ENCODE results near the gene CTU2. TPM values are rescaled to one million over a fixed set of nuclear protein-coding genes. Genes with fewer than 3 reads are reported as not detected.

The CTU2 gene
- total and polyA plus RNA-seq, 9 of the 15 experiments (the other 6 are each of a cell fraction or from before 2014, with no cell fraction given): 1.3 to 105 (median 23.2) TPM

DNA sequence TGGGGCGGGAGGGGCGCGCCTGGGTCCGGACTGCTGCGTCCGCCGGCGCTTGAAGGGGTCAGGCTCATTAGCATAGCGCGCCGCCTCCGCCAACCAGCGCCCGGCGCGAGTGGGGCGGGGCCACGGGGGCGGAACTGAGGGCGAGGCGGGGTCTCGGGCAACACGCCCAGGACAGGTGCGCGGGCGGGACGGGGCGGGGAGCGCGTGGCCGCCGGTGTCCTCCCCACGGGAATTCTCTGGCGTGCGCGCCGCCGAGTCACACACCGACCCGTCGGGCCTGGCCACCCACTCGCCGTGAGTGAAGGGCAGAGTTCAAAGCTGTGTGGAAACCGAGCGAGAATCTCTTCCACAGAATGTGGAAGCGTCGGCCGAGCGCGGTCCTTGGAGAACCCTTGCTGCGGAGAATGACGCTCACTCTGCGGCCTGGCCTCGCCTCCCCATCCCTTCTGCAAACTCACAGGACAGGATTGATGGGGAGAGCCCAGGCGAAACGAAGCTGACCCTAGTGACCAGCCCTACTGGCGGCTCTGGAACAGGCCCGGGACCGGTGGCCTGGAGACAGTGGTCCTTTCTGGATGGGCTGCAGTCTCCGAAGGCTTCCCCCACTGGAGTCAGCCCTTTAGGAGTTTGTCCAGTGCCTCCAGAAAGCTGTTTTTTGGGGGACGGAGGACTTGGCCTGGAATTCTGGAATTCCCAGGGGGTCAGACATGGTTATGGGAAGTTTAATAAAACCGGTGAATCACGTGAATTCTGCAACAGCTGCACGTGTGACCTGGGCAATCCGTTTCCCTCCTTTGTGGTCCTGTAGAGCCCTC is 19.7 kb upstream of the CTU2 start, which contains the start of gene SNAI3 (continued):
- TF ChIP-seq CREBBP (IDR thresholded peaks at IDR 0.05; ENCODE audit: low read depth, low read length) (no peak), MITF (IDR thresholded peaks at IDR 0.05) (no peak), MEF2D (tag; conservative IDR thresholded peaks at IDR 0.05; ENCODE audit: low read depth) (no peak)

DNA sequence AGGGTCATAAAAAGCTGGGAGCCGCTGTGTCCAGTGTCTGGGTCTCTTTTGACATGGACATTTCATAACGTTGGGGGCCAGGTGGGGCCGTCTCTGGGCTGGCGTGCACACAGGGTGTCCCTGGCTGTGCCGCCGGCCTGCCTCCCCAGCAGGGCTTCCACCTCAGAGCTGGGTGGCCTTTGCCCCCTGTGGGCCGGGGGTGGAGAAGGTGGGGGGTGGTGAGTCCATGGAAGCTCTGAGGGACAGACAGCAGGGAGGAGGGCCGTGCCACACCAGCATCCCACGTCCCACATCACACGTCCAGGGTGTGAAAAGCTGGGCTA is 19.1 kb upstream of the CTU2 start:
- POLR2A ChIA-PET: interaction anchor here (0.6 to 2.1 kb wide), 12 partner anchors 17 to 141 kb away, joined by 3 to 9 read pairs (median 4); partner anchors contain the start of gene ZC3H18
- 24% methylated on average over 10 of the region's 10 CpGs for WGBS (ENCODE audit: insufficient coverage, low coverage, missing lambda C conversion rate)
- ATAC-seq: no peak
- FAIRE-seq: peak; percentile 60
- Histone ChIP-seq H3K9me1 (ENCODE audit: control insufficient read depth, insufficient read depth, low read length) (no peaks in the 10 kb centered on the region), H3K9me3 (replicated peaks; ENCODE audit: control insufficient read depth, insufficient read depth, low read depth, low read length) (no peaks in the 10 kb centered on the region), H3K4me2 (ENCODE audit: insufficient read depth, low read length) (peak overlapping the region; percentile 75), H3K4me3 (no peak overlapping the region), H3K36me3 (ENCODE audit: control insufficient read depth, insufficient read depth, low read length) (no peaks in the 10 kb centered on the region), H3K27ac (ENCODE audit: extremely low read depth, low read depth, low read length) (peak overlapping the region; percentile 44; the same call in 1 of the 3 replicates), H2AFZ (ENCODE audit: low read depth, low read length) (peak overlapping the region; percentile 88; the same call in 1 of the 2 replicates), H3K4me1 (replicated peaks in 1 of 2; ENCODE audit: control insufficient read depth in 2 of 2, insufficient read depth in 2 of 2, low read length in 2 of 2) (peaks cover 43 to 75% of the 10 kb centered on the region in 2 experiments), H3K27me3 (ENCODE audit: control insufficient read depth in 2 of 2, insufficient read depth in 2 of 2, low read length in 2 of 2) (no peaks in the 10 kb centered on the region), H3K79me2 (ENCODE audit: control insufficient read depth, insufficient read depth, low read length) (no peaks in the 10 kb centered on the region; the same call in 2 of the 3 replicates), H4K20me1 (replicated peaks; ENCODE audit: control insufficient read depth, insufficient read depth, low read length) (no peaks in the 10 kb centered on the region; the same call in 1 of the 2 replicates), H3K9ac (ENCODE audit: insufficient read depth in 1 of 2, low read depth in 2 of 2, low read length in 2 of 2) (peak overlapping the region; percentile 13 to 20; a peak in 1 of 4 replicates)
- in situ Hi-C loops (cut with MboI): no loop called here
- CTCF ChIA-PET (ENCODE audit: low intra/inter-chr PET ratio): no interaction called here
- intact Hi-C loops (cut with micrococcal nuclease): loop anchor here (2.0 to 5.0 kb wide), 3 partner anchors 24 to 85 kb away; partner anchors contain the start of gene MVD
- no TSS peak for BruUV-seq (replicated peaks)
- peak in 1 of 4 experiments; percentile 57 for DNase-seq (ENCODE audit: extremely low read depth in 1 of 4, low spot score in 3 of 4)
- TF ChIP-seq ZBTB40 (IDR thresholded peaks at IDR 0.05) (no peak), ZBTB40 (CRISPR knock-in tag; IDR thresholded peaks at IDR 0.05) (no peak)
- TF ChIP-seq, protein P1, sequence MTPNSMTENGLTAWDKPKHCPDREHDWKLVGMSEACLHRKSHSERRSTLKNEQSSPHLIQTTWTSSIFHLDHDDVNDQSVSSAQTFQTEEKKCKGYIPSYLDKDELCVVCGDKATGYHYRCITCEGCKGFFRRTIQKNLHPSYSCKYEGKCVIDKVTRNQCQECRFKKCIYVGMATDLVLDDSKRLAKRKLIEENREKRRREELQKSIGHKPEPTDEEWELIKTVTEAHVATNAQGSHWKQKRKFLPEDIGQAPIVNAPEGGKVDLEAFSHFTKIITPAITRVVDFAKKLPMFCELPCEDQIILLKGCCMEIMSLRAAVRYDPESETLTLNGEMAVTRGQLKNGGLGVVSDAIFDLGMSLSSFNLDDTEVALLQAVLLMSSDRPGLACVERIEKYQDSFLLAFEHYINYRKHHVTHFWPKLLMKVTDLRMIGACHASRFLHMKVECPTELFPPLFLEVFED (CRISPR knock-in tag; conservative IDR thresholded peaks at IDR 0.05): no peak
